Measurements from ENCODE around the gene BICD2.

- TF ChIP-seq CTCF (IDR thresholded peaks at IDR 0.05; ENCODE audit: control extremely low read depth in 1 of 3, insufficient read depth in 1 of 3, low read depth in 1 of 3, low read length in 3 of 3) (no peak), SUZ12 (IDR thresholded peaks at IDR 0.05; ENCODE audit: low read length) (no peak), SIN3A (conservative IDR thresholded peaks at IDR 0.05 in 1 of 2, IDR thresholded peaks at IDR 0.05 in 1 of 2; ENCODE audit: low read depth in 1 of 2, low read length in 2 of 2) (no peak), POLR2A (IDR thresholded peaks at IDR 0.05; ENCODE audit: control extremely low read depth in 1 of 2, low read depth in 2 of 2, low read length in 2 of 2) (no peak), POLR2AphosphoS5 (IDR thresholded peaks at IDR 0.05; ENCODE audit: low read depth, low read length) (no peak), BRCA1 (IDR thresholded peaks at IDR 0.05; ENCODE audit: low read depth, low read length) (no peak), EZH2 (IDR thresholded peaks at IDR 0.05; ENCODE audit: low read depth, low read length, severe bottlenecking) (no peak), KDM1A (IDR thresholded peaks at IDR 0.05; ENCODE audit: borderline replicate concordance, low read length) (no peak), SAP30 (IDR thresholded peaks at IDR 0.05; ENCODE audit: insufficient read depth, insufficient replicate concordance, low read length) (no peak), RXRA (IDR thresholded peaks at IDR 0.05; ENCODE audit: insufficient read depth, low read depth, low read length) (no peak)
Measured at GRCh38 chr9:92759446-92759845, 5.2 kb downstream of the BICD2 start.

All from H1 (cell line).